H9 (cell line): ENCODE measurements around the gene PTEN. TPM values are rescaled to one million over a fixed set of nuclear protein-coding genes. Genes with fewer than 3 reads are reported as not detected.

ENCODE experiments used
- DNase-seq: peaks from one replicate; pipeline ENCODE4 v3.0.0-alpha.2; 2017
- H2AFZ ChIP-seq: one replicate; pipeline ENCODE4 v1.6.1; 2013; ENCODE audit warnings: mild to moderate bottlenecking, low read length, control low read depth, moderate library complexity
- H2AK5ac ChIP-seq: 2 replicates; pipeline ENCODE4 v1.6.1; 2013; ENCODE audit warnings: low read length, control low read depth, mixed read lengths; ENCODE audit not compliant: insufficient read length
- H2BK120ac ChIP-seq: one replicate; pipeline ENCODE4 v1.6.1; 2013; ENCODE audit warnings: low read depth, mild to moderate bottlenecking, low read length, control low read depth, inconsistent platforms; ENCODE audit not compliant: poor library complexity, severe bottlenecking
- H2BK12ac ChIP-seq: 2 replicates; pipeline ENCODE4 v1.6.1; 2013; ENCODE audit warnings: low read length, control low read depth, mixed read lengths, low read depth; ENCODE audit not compliant: insufficient read length
- H2BK15ac ChIP-seq: 2 replicates; pipeline ENCODE4 v1.6.1; 2013; ENCODE audit warnings: low read depth, low read length, control low read depth
- H2BK20ac ChIP-seq: one replicate; pipeline ENCODE4 v1.6.1; 2013; ENCODE audit warnings: low read depth, mild to moderate bottlenecking, low read length, control low read depth, inconsistent platforms; ENCODE audit not compliant: poor library complexity, severe bottlenecking
- H2BK5ac ChIP-seq: 2 replicates; pipeline ENCODE4 v1.6.1; 2013; ENCODE audit warnings: low read length, control low read depth, mixed read lengths; ENCODE audit not compliant: insufficient read length
- H3K14ac ChIP-seq: 2 replicates; pipeline ENCODE4 v1.6.1; 2013; ENCODE audit warnings: low read length, control low read depth; ENCODE audit not compliant: insufficient read depth
- H3K18ac ChIP-seq: 2 replicates; pipeline ENCODE4 v1.6.1; 2013; ENCODE audit warnings: low read depth, mild to moderate bottlenecking, mixed read lengths, low read length, control low read depth; ENCODE audit not compliant: insufficient read length
- H3K23ac ChIP-seq: 2 replicates; pipeline ENCODE4 v1.6.1; 2013; ENCODE audit warnings: low read length, control low read depth, mixed read lengths, low read depth; ENCODE audit not compliant: insufficient read length
- H3K23me2 ChIP-seq: 2 replicates; pipeline ENCODE4 v1.6.1; 2013; ENCODE audit warnings: low read depth, mild to moderate bottlenecking, mixed read lengths, low read length, control low read depth; ENCODE audit not compliant: insufficient read length, poor library complexity, severe bottlenecking
- H3K27ac ChIP-seq: 2 replicates; pipeline ENCODE4 v1.5.1; 2013; ENCODE audit warnings: low read length, control low read depth, mixed read lengths, low read depth; ENCODE audit not compliant: insufficient read length
- H3K27me3 ChIP-seq: 2 replicates; pipeline ENCODE4 v1.6.1; 2013; ENCODE audit warnings: low read length, control low read depth, inconsistent platforms; ENCODE audit not compliant: insufficient read depth
- H3K4ac ChIP-seq: 2 replicates; pipeline ENCODE4 v1.6.1; 2013; ENCODE audit warnings: low read depth, mild to moderate bottlenecking, control low read depth, inconsistent platforms, low read length, moderate library complexity
- H3K4me1 ChIP-seq: 2 replicates; pipeline ENCODE4 v1.6.1; 2013; ENCODE audit warnings: low read length, control low read depth, inconsistent platforms; ENCODE audit not compliant: insufficient read depth
- H3K4me2 ChIP-seq: 2 replicates; pipeline ENCODE4 v1.6.1; 2013; ENCODE audit warnings: low read length, control low read depth, mixed read lengths; ENCODE audit not compliant: insufficient read length, insufficient read depth
- H3K56ac ChIP-seq: 2 replicates; pipeline ENCODE4 v1.6.1; 2013; ENCODE audit warnings: low read depth, mild to moderate bottlenecking, mixed read lengths, low read length, control low read depth; ENCODE audit not compliant: insufficient read length
- H3K79me1 ChIP-seq: 2 replicates; pipeline ENCODE4 v1.6.1; 2013; ENCODE audit warnings: low read depth, mild to moderate bottlenecking, moderate library complexity, low read length, control low read depth, inconsistent platforms; ENCODE audit not compliant: insufficient read depth, poor library complexity, severe bottlenecking
- H3K79me2 ChIP-seq: 2 replicates; pipeline ENCODE4 v1.6.1; 2013; ENCODE audit warnings: low read length, control low read depth, inconsistent platforms; ENCODE audit not compliant: insufficient read depth
- H3K9ac ChIP-seq: 2 replicates; pipeline ENCODE4 v1.6.1; 2013; ENCODE audit warnings: low read length, control low read depth, mixed read lengths; ENCODE audit not compliant: insufficient read length; ENCODE audit errors: extremely low read depth
- H3K9me3 ChIP-seq: one replicate; pipeline ENCODE4 v1.6.1; 2013; ENCODE audit warnings: low read depth, low read length, inconsistent platforms; ENCODE audit not compliant: control insufficient read depth
- H3T11ph ChIP-seq: one replicate; pipeline ENCODE4 v1.6.1; 2013; ENCODE audit warnings: mild to moderate bottlenecking, low read length, control low read depth, inconsistent platforms
- H4K20me1 ChIP-seq: one replicate; pipeline ENCODE4 v1.6.1; 2013; ENCODE audit not compliant: control insufficient read depth, insufficient read length, insufficient read depth
- H4K5ac ChIP-seq: 2 replicates; pipeline ENCODE4 v1.6.1; 2013; ENCODE audit warnings: low read depth, mild to moderate bottlenecking, mixed read lengths, low read length, control low read depth; ENCODE audit not compliant: insufficient read length
- H4K8ac ChIP-seq: replicated peaks from 2 replicates; pipeline ENCODE4 v1.6.1; 2013; ENCODE audit warnings: low read length, control low read depth, mixed read lengths, low read depth; ENCODE audit not compliant: insufficient read length
- H4K91ac ChIP-seq: 2 replicates; pipeline ENCODE4 v1.6.1; 2013; ENCODE audit warnings: low read depth, mild to moderate bottlenecking, moderate library complexity, mixed read lengths, low read length, control low read depth; ENCODE audit not compliant: insufficient read length
- H3K27ac Mint-ChIP-seq, 3 experiments: 2 replicates in 2 of 3; 3 replicates in 1 of 3; pipeline ENCODE4 v1.8.0; 2020 to 2021; ENCODE audit warnings: mixed read lengths in 3 of 3, mild to moderate bottlenecking in 1 of 3, moderate library complexity in 1 of 3
- H3K27me3 Mint-ChIP-seq: 2 replicates; pipeline ENCODE4 v1.8.0; 2021; ENCODE audit warnings: low read depth, mild to moderate bottlenecking, moderate library complexity, mixed read lengths
- H3K36me3 Mint-ChIP-seq, 3 experiments: 2 replicates in 2 of 3; 3 replicates in 1 of 3; pipeline ENCODE4 v1.8.0; 2020 to 2021; ENCODE audit warnings: low read depth in 3 of 3, mixed read lengths in 3 of 3; ENCODE audit not compliant: insufficient read depth in 1 of 3
- H3K4me1 Mint-ChIP-seq, 2 experiments: 2 replicates each; pipeline ENCODE4 v1.8.0; 2020; ENCODE audit warnings: mixed read lengths in 2 of 2
- H3K4me3 Mint-ChIP-seq, 2 experiments: 2 replicates in 1 of 2; 3 replicates in 1 of 2; pipeline ENCODE4 v1.8.0; 2020 to 2021; ENCODE audit warnings: mild to moderate bottlenecking in 2 of 2, mixed read lengths in 2 of 2, moderate library complexity in 1 of 2
- H3K9me3 Mint-ChIP-seq, 2 experiments: 2 replicates in 1 of 2; 3 replicates in 1 of 2; pipeline ENCODE4 v1.8.0; 2020; ENCODE audit warnings: mild to moderate bottlenecking in 2 of 2, mixed read lengths in 2 of 2, moderate library complexity in 1 of 2
- CTCF ChIP-seq: fragments of 200-600 bp; sonication (generic); conservative IDR thresholded peaks from 3 replicates; pipeline ENCODE4 v1.8.0; 2021; ENCODE audit warnings: antibody characterized with exemption, mild to moderate bottlenecking
- WGBS: extraction: QIAGEN DNeasy Blood & Tissue Kit; methylation state at CpG from one replicate; pipeline ENCODE4 v1.1.7; 2013; ENCODE audit warnings: missing lambda C conversion rate, low lambda C conversion rate, mixed read lengths; ENCODE audit not compliant: insufficient read length; ENCODE audit errors: extremely low coverage; 5-methylcytosine and 5-hydroxymethylcytosine counted together
- total RNA-seq: library from RNA; stranded (reverse); gene quantifications from 2 replicates; pipeline ENCODE4 v1.2.1, GENCODE V29; 2021

Gene PTEN
- total RNA-seq, 1 experiment from 2014 or later: 52.8 TPM

GRCh38 chr10:87930934-87931835 is 67.8 kb downstream of the PTEN start:
- no peak overlapping the region for H2AFZ ChIP-seq
- no peak overlapping the region for H3K18ac ChIP-seq
- no peak overlapping the region for H3K27ac ChIP-seq
- no peaks in the 10 kb centered on the region for H3K79me2 ChIP-seq
- H3K56ac ChIP-seq: no peak overlapping the region
- H3K9me3 ChIP-seq: no peaks in the 10 kb centered on the region
- H2AK5ac ChIP-seq: no peak overlapping the region
- Mint-ChIP-seq H3K4me3 (no peak overlapping the region), H3K36me3 (peaks cover 3 to 22% (median 19%) of the 10 kb centered on the region in 3 experiments), H3K27me3 (no peaks in the 10 kb centered on the region), H3K9me3 (no peaks in the 10 kb centered on the region), H3K27ac (no peak overlapping the region), H3K4me1 (peaks cover 13 to 32% of the 10 kb centered on the region in 2 experiments)
- WGBS: 100% methylated on average over 1 of the region's 4 CpGs
- H3K23me2 ChIP-seq: no peaks in the 10 kb centered on the region
- peaks cover 4% of the 10 kb centered on the region for H3K4me1 ChIP-seq
- H3K79me1 ChIP-seq: no peaks in the 10 kb centered on the region
- no peak overlapping the region for H2BK120ac ChIP-seq
- no peak overlapping the region for H4K91ac ChIP-seq
- H3K23ac ChIP-seq: no peak overlapping the region
- H4K5ac ChIP-seq: no peak overlapping the region
- no peak overlapping the region for H3K4me2 ChIP-seq
- no peak overlapping the region for H2BK12ac ChIP-seq
- no peak for DNase-seq
- no peak for TF ChIP-seq CTCF
- no peak overlapping the region for H2BK15ac ChIP-seq
- no peak overlapping the region for H3K4ac ChIP-seq
- no peak overlapping the region for H4K8ac ChIP-seq
- H2BK20ac ChIP-seq: no peak overlapping the region
- H2BK5ac ChIP-seq: no peak overlapping the region
- H4K20me1 ChIP-seq: no peaks in the 10 kb centered on the region
- H3K9ac ChIP-seq: no peak overlapping the region
- no peaks in the 10 kb centered on the region for H3K27me3 ChIP-seq
- H3T11ph ChIP-seq: no peak overlapping the region
- H3K14ac ChIP-seq: no peak overlapping the region
